RWPE2 (cell line): ENCODE measurements around the gene TAF5L.

Experiments used
- ATAC-seq: fragments of 200-7000 bp; cut with Tn5 transposase; 3 replicates; pipeline ENCODE4 v1.9.1; 2021; ENCODE audit warnings: low read depth
- DNase-seq: peaks from one replicate; pipeline ENCODE4 v3.0.0-alpha.2; 2020; ENCODE audit warnings: low spot score
- H3K27ac ChIP-seq: fragments of 450-650 bp; 2 replicates; pipeline ENCODE4 v1.5.1; 2017; ENCODE audit warnings: mild to moderate bottlenecking; ENCODE audit not compliant: poor library complexity, severe bottlenecking
- H3K27me3 ChIP-seq: fragments of 250-450 bp; sonication (Bioruptor Pico); 2 replicates; pipeline ENCODE4 v1.5.1; 2021; ENCODE audit warnings: mild to moderate bottlenecking, moderate library complexity; ENCODE audit not compliant: insufficient read depth, poor library complexity, severe bottlenecking
- H3K36me3 ChIP-seq: fragments of 250-450 bp; sonication (Bioruptor Pico); 2 replicates; pipeline ENCODE4 v1.5.1; 2020; ENCODE audit warnings: low read depth, mild to moderate bottlenecking, moderate library complexity
- H3K4me1 ChIP-seq: fragments of 250-450 bp; sonication (Bioruptor Pico); 2 replicates; pipeline ENCODE4 v1.5.1; 2021; ENCODE audit warnings: mild to moderate bottlenecking, moderate library complexity; ENCODE audit not compliant: insufficient read depth, poor library complexity, severe bottlenecking
- H3K4me3 ChIP-seq: fragments of 250-450 bp; sonication (Bioruptor Pico); 2 replicates; pipeline ENCODE4 v1.5.1; 2021; ENCODE audit warnings: mild to moderate bottlenecking, moderate library complexity; ENCODE audit not compliant: severe bottlenecking
- H3K9me3 ChIP-seq: fragments of 250-450 bp; sonication (Bioruptor Pico); 2 replicates; pipeline ENCODE4 v1.5.1; 2021; ENCODE audit warnings: mild to moderate bottlenecking, moderate library complexity; ENCODE audit not compliant: severe bottlenecking
- CTCF ChIP-seq: fragments of 450-650 bp; IDR thresholded peaks from one replicate; pipeline ENCODE4 v1.5.1; 2017; ENCODE audit warnings: mild to moderate bottlenecking, moderate library complexity; ENCODE audit not compliant: poor library complexity, severe bottlenecking

Gene TAF5L

GRCh38 chr1:229625915-229626831, at the start of gene TAF5L, which contains the start of gene URB2:
Gene TAF5L (minus strand): TSS chr1:229626122. CDS start chr1:229614482, 11,640 bp downstream.
Gene URB2 (plus strand): TSS chr1:229626247. CDS start chr1:229627634, 1,387 bp downstream.
- Histone ChIP-seq H3K27ac (peak within 1 kb of the TSS; percentile 53), H3K4me3 (peak within 1 kb of the TSS; percentile 86), H3K9me3 (no peaks in the 10 kb centered on the region), H3K4me1 (no peaks in the 10 kb centered on the region), H3K36me3 (no peaks in the 10 kb centered on the region), H3K27me3 (no peaks in the 10 kb centered on the region)
- DNase-seq (peak; percentile 65), ATAC-seq (peak; percentile 88)
- TF ChIP-seq CTCF = no peak

GRCh38 chr1:229675396-229675795, 49.5 kb upstream of the TAF5L start:
- no peak for DNase-seq
- no peaks in the 10 kb centered on the region for H3K27me3 ChIP-seq
- no peaks in the 10 kb centered on the region for H3K4me1 ChIP-seq
- no peaks in the 10 kb centered on the region for H3K36me3 ChIP-seq
- no peaks in the 10 kb centered on the region for H3K9me3 ChIP-seq
- ATAC-seq = no peak
- no peak for TF ChIP-seq CTCF
- no peak overlapping the region for H3K27ac ChIP-seq
- H3K4me3 ChIP-seq = no peak overlapping the region

DNA sequence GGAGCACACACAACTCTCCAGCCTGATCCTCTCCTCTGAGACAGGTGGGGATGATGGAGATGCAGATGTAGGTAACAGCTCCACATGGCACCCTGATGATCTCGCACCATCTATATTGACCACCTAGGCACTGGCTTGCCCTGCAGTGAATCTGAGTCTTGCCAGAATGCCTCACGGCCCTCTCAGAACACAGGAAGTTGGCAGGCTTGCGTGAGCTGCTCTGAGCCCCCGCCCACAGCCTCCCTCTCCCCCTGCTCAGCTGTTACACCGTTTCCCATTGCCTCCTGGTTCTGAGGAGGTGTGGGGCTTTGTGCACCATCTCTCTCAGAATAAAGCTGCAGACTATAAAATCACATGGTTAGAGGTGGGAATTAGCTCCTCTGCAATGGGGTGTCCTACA, 48.1 kb upstream of the TAF5L start:
- Histone ChIP-seq H3K4me3 (no peak overlapping the region), H3K9me3 (no peaks in the 10 kb centered on the region), H3K4me1 (no peaks in the 10 kb centered on the region), H3K36me3 (no peaks in the 10 kb centered on the region), H3K27ac (no peak overlapping the region), H3K27me3 (no peaks in the 10 kb centered on the region)
- ATAC-seq (no peak), DNase-seq (no peak)
- no peak for TF ChIP-seq CTCF

DNA sequence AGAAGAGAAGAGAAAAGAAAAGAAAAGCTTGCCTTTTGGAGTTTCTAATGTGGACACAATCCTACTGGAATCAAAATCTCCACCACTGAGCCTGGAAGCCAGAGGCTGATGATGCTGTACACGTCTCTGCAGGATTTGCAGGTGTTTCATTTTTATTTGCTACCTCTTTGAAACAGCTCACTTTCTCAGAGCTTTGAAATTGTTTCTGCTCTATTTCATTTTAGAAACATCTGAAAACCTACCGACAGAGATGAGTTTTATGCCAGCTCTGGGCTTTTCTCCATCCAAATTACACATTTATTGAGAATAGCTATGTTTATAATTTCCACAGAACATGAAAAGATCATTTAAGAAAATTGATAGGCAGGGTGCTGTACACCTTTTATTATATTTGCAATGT, 46.3 kb upstream of the TAF5L start:
- H3K36me3 ChIP-seq = no peaks in the 10 kb centered on the region
- no peaks in the 10 kb centered on the region for H3K9me3 ChIP-seq
- no peak overlapping the region for H3K4me3 ChIP-seq
- TF ChIP-seq CTCF = no peak
- H3K27ac ChIP-seq = no peak overlapping the region
- DNase-seq (no peak), ATAC-seq (no peak)
- H3K27me3 ChIP-seq = no peaks in the 10 kb centered on the region
- no peaks in the 10 kb centered on the region for H3K4me1 ChIP-seq

DNA sequence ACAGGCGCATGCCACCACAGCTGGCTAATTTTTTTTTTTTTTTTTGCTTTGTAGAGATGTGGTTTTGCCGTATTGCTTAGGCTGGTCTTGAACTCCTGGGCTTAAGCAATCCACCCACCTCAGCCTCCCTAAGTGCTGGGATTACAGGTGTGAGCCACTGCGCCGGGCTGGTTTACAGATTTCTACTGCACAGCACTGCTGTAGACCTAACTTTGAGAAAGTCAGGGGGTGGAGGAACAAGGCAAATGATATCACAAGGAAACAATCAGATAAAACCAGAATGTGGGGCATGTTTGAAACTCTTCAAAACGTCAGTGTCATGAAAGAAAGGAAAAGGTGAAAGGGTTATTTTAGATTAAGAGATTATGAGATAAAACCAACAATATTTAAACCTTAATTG, 45.4 kb upstream of the TAF5L start:
- no peak for TF ChIP-seq CTCF
- H3K27me3 ChIP-seq = no peaks in the 10 kb centered on the region
- H3K27ac ChIP-seq = no peak overlapping the region
- no peak overlapping the region for H3K4me3 ChIP-seq
- no peak for DNase-seq
- no peaks in the 10 kb centered on the region for H3K4me1 ChIP-seq
- no peak for ATAC-seq
- H3K9me3 ChIP-seq = no peaks in the 10 kb centered on the region
- no peaks in the 10 kb centered on the region for H3K36me3 ChIP-seq
